ENCODE results near the gene CADPS. TPM values are rescaled to one million over a fixed set of nuclear protein-coding genes. Genes with fewer than 3 reads are reported as not detected.

Gene CADPS
- total RNA-seq, 1 donor from 2014 or later, result 2.7 TPM

DNA sequence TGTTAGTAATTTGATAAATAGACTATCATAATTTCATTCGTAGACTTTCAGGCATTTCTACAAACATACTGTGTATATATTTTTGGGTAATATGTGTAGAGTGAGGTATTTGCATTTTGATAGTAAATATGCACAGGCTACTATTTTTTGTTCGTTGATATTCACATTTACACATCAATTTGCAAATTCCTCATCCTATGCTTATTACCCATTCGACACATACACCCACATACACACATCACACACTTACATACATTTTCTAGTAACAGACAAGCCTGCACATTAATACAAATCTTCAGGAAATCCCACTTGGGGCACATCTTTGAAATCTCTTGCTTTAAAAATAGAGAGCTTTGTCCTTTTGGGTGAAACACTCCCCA is 373.9 kb downstream of the CADPS start:
- intact Hi-C loops (cut with DNase I), result no loop called here
- Histone ChIP-seq H3K27me3 (ENCODE audit: low read depth) (no peaks in the 10 kb centered on the region), H3K4me1 (no peaks in the 10 kb centered on the region), H3K27ac (no peak overlapping the region), H3K4me3 (no peak overlapping the region), H3K9me3 (no peaks in the 10 kb centered on the region), H3K36me3 (no peaks in the 10 kb centered on the region)
- TF ChIP-seq, protein P1, sequence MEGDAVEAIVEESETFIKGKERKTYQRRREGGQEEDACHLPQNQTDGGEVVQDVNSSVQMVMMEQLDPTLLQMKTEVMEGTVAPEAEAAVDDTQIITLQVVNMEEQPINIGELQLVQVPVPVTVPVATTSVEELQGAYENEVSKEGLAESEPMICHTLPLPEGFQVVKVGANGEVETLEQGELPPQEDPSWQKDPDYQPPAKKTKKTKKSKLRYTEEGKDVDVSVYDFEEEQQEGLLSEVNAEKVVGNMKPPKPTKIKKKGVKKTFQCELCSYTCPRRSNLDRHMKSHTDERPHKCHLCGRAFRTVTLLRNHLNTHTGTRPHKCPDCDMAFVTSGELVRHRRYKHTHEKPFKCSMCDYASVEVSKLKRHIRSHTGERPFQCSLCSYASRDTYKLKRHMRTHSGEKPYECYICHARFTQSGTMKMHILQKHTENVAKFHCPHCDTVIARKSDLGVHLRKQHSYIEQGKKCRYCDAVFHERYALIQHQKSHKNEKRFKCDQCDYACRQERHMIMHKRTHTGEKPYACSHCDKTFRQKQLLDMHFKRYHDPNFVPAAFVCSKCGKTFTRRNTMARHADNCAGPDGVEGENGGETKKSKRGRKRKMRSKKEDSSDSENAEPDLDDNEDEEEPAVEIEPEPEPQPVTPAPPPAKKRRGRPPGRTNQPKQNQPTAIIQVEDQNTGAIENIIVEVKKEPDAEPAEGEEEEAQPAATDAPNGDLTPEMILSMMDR (IDR thresholded peaks at IDR 0.05), result no peak
- no peak for DNase-seq
- no peak for ATAC-seq

GRCh38 chr3:62500556-62501288 is 374.5 kb downstream of the CADPS start:
- intact Hi-C loops (cut with DNase I), result no loop called here
- Histone ChIP-seq H3K4me1 (no peaks in the 10 kb centered on the region), H3K4me3 (no peak overlapping the region), H3K9me3 (no peaks in the 10 kb centered on the region), H3K27me3 (ENCODE audit: low read depth) (no peaks in the 10 kb centered on the region), H3K27ac (no peak overlapping the region), H3K36me3 (no peaks in the 10 kb centered on the region)
- no peak for ATAC-seq
- TF ChIP-seq, protein P1 (IDR thresholded peaks at IDR 0.05), result no peak
- no peak for DNase-seq

DNA sequence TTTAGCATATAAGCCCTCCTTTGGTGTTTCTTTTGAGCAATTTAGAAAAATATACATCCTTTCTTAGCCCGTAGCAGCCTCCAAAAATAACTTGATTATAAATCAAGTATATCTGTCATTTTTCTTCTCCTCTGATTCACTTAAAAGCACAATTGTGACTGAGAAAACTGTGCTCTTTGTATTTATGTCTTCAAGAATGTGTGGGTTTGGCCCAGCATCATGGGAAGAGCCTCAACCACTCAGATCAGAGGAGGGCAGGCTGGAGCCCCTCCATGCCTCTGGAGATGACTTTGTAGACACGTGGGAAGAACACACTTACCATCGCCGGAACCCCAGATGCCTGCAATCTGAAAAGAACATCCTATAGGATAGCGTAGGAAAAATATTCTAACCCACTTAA is 378.1 kb downstream of the CADPS start:
- Histone ChIP-seq H3K9me3 (no peaks in the 10 kb centered on the region), H3K27ac (no peak overlapping the region), H3K27me3 (ENCODE audit: low read depth) (no peaks in the 10 kb centered on the region), H3K36me3 (no peaks in the 10 kb centered on the region), H3K4me1 (no peaks in the 10 kb centered on the region), H3K4me3 (no peak overlapping the region)
- TF ChIP-seq, protein P1 (IDR thresholded peaks at IDR 0.05), result no peak
- DNase-seq, result no peak
- no peak for ATAC-seq
- intact Hi-C loops (cut with DNase I), result no loop called here

DNA sequence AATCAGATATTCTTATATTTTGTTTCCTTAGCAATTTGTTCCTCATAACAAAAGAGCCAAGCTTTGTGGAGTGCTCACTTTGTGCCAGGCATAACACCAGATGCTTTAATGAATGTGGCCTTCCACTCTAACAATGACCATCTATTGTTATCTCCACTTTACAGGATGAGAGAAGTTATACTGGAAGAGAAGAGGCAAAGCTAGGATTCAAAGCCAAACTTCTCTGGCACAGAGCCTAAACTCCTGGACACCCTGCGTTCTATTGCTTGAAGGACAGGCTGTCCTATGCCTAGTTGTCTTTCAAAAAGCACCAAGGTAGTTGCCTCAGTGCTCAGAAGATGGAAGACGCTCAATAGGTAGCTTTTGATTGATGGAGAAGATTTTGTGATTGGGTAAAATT is 378.7 kb downstream of the CADPS start:
- Histone ChIP-seq H3K4me1 (no peaks in the 10 kb centered on the region), H3K27ac (no peak overlapping the region), H3K4me3 (no peak overlapping the region), H3K9me3 (no peaks in the 10 kb centered on the region), H3K27me3 (ENCODE audit: low read depth) (no peaks in the 10 kb centered on the region), H3K36me3 (no peaks in the 10 kb centered on the region)
- DNase-seq, result no peak
- intact Hi-C loops (cut with DNase I), result no loop called here
- ATAC-seq, result no peak
- TF ChIP-seq, protein P1 (IDR thresholded peaks at IDR 0.05), result no peak

GRCh38 chr3:62493109-62493801 is 382.0 kb downstream of the CADPS start:
- Histone ChIP-seq H3K4me1 (no peaks in the 10 kb centered on the region), H3K27me3 (ENCODE audit: low read depth) (no peaks in the 10 kb centered on the region), H3K9me3 (no peaks in the 10 kb centered on the region), H3K27ac (no peak overlapping the region), H3K4me3 (no peak overlapping the region), H3K36me3 (no peaks in the 10 kb centered on the region)
- intact Hi-C loops (cut with DNase I), result no loop called here
- no peak for DNase-seq
- TF ChIP-seq, protein P1 (IDR thresholded peaks at IDR 0.05), result no peak
- no peak for ATAC-seq
